Measurements from ENCODE around the gene YWHAE.
"Not testable (repeated sequence)": the region's sequence is repeated elsewhere in the genome, so short reads cannot be mapped to it uniquely, and the experiment has no call there.

The YWHAE gene

GRCh38 chr17:1399679-1400512 is at the start of gene YWHAE:
YWHAE (minus strand) TSS chr17:1400222; CDS start chr17:1400110, 112 bp downstream.
- peak; percentile 94 for DNase-seq (ENCODE audit: low read depth, low spot score)

GRCh38 chr17:1449412-1449967 is 49.5 kb upstream of the YWHAE start:
- DNase-seq (ENCODE audit: low read depth, low spot score): no peak

- DNase-seq (ENCODE audit: low read depth, low spot score): no peak
Observed at GRCh38 chr17:1447052-1447451, 47.0 kb upstream of the YWHAE start.

GRCh38 chr17:1446201-1446600 is 46.2 kb upstream of the YWHAE start:
- no peak for DNase-seq (ENCODE audit: low read depth, low spot score)

- not testable (repeated sequence) for DNase-seq (ENCODE audit: low read depth, low spot score)
Observed at GRCh38 chr17:1445695-1446094, 45.7 kb upstream of the YWHAE start.

GRCh38 chr17:1442721-1443120 is 42.7 kb upstream of the YWHAE start:
- not testable (repeated sequence) for DNase-seq (ENCODE audit: low read depth, low spot score)

- no peak for DNase-seq (ENCODE audit: low read depth, low spot score)
Observed at GRCh38 chr17:1442187-1442586, 42.2 kb upstream of the YWHAE start.

- no peak for DNase-seq (ENCODE audit: low read depth, low spot score)
Observed at GRCh38 chr17:1440921-1441320, 40.9 kb upstream of the YWHAE start.

- no peak for DNase-seq (ENCODE audit: low read depth, low spot score)
Observed at GRCh38 chr17:1438593-1439083, 38.6 kb upstream of the YWHAE start.

- DNase-seq (ENCODE audit: low read depth, low spot score): no peak
Observed at GRCh38 chr17:1435326-1435725, 35.3 kb upstream of the YWHAE start.

- DNase-seq (ENCODE audit: low read depth, low spot score): no peak
Observed at GRCh38 chr17:1434150-1434549, 34.1 kb upstream of the YWHAE start.

- no peak for DNase-seq (ENCODE audit: low read depth, low spot score)
Observed at GRCh38 chr17:1431631-1432104, 31.6 kb upstream of the YWHAE start.

GRCh38 chr17:1423456-1424135 is 23.6 kb upstream of the YWHAE start:
- DNase-seq (ENCODE audit: low read depth, low spot score): no peak

- no peak for DNase-seq (ENCODE audit: low read depth, low spot score)
Observed at GRCh38 chr17:1422885-1423284, 22.9 kb upstream of the YWHAE start.

- no peak for DNase-seq (ENCODE audit: low read depth, low spot score)
Observed at GRCh38 chr17:1421470-1421869, 21.4 kb upstream of the YWHAE start.

GRCh38 chr17:1420981-1421380 is 21.0 kb upstream of the YWHAE start:
- DNase-seq (ENCODE audit: low read depth, low spot score): no peak

- DNase-seq (ENCODE audit: low read depth, low spot score): no peak
Observed at GRCh38 chr17:1420163-1420562, 20.1 kb upstream of the YWHAE start.

GRCh38 chr17:1418476-1418875 is 18.5 kb upstream of the YWHAE start:
- DNase-seq (ENCODE audit: low read depth, low spot score): not testable (repeated sequence)

GRCh38 chr17:1416414-1416813 is 16.4 kb upstream of the YWHAE start:
- no peak for DNase-seq (ENCODE audit: low read depth, low spot score)

GRCh38 chr17:1414634-1415033 is 14.6 kb upstream of the YWHAE start:
- DNase-seq (ENCODE audit: low read depth, low spot score): no peak

GRCh38 chr17:1414001-1414574 is 14.1 kb upstream of the YWHAE start:
- DNase-seq (ENCODE audit: low read depth, low spot score): no peak

- DNase-seq (ENCODE audit: low read depth, low spot score): no peak
Observed at GRCh38 chr17:1413281-1413791, 13.3 kb upstream of the YWHAE start.
